GM19099 (cell line): ENCODE results near the gene EPHA8.

Experiments used
- POLR2A ChIP-seq: IDR thresholded peaks from 3 replicates; pipeline ENCODE4 v1.6.1; 2011; ENCODE audit warnings: low read depth; ENCODE audit not compliant: insufficient read length; ENCODE audit errors: extremely low read depth

The EPHA8 gene

DNA sequence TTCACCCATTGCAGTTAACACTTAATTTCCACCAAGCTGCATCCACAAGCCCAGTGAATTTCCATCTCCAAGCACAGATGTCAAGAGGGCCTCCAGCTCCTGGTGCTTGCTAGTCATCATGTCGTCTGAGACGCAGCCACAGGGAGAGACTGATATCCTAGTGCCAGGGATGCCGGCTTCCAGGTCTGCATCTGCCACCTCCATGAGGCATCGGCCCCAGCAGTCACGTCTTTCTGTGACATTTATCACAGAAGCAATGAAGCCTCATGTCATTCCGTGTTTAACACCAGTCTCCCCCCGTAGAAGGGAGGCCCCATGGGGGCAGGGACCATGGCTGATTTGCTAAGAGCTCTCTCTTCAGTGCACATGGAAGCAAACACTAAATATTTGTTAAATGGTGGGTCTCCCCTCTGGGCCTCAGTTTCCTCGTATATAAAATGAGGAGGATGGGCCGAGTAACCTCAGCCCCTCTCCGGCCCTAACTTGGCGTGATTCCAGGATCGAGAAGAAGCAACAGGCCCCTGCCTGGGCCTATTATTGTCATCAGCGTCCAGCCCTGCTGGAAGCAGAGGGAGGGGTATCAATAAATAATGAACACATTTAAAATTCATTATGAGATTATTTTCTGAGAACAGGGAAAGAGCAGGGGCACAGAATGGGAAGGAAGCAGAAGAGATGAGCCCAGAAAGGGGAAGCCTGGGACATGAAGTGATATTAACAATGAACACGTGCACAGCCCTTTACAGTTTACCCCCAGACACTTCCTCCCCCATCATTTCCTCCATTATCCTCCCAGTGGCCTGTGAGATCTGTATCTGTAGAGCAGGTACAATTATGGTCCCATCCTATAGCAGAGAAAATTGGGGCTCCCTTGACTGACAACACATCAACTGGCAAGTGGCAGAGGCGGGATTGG lies 88.9 kb downstream of the EPHA8 start:
- no peak for TF ChIP-seq POLR2A

DNA sequence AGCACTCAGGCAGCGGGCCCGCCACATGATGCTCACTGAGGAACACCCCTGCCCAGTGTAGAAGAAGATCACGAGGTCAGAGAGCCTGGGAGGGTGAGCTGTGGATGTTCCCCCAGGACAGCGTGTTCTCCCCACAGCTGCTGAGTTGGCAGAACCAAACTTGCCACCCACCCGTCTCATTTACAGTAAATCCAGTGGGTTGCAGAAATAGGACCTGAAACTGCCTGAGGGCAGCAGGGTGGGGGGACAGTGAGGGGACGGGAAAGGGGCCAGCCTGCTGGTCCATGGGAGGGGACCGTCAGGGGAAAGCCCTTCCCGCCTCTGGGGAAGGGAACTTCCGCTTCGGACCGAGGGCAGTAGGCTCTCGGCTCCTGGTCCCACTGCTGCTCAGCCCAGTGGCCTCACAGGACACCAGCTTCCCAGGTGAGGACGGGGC lies 89.6 kb downstream of the EPHA8 start, which contains the start of gene C1QB:
Gene C1QB (plus strand): TSS at position 356 of the 436 bp plus-strand sequence. CDS start 6,227 bp downstream, outside the sequence.
- TF ChIP-seq POLR2A, result no peak
